GM21529 (cell line): ENCODE data around the gene GNA15.
"Not testable (repeated sequence)": the region's sequence is repeated elsewhere in the genome, so short reads cannot be mapped to it uniquely, and the experiment has no call there.

Source experiments
- ATAC-seq: cut with Tn5 transposase; IDR thresholded peaks from one replicate; pipeline ENCODE4 v1.9.1; 2021; ENCODE audit not compliant: unreplicated experiment

GNA15 gene

DNA sequence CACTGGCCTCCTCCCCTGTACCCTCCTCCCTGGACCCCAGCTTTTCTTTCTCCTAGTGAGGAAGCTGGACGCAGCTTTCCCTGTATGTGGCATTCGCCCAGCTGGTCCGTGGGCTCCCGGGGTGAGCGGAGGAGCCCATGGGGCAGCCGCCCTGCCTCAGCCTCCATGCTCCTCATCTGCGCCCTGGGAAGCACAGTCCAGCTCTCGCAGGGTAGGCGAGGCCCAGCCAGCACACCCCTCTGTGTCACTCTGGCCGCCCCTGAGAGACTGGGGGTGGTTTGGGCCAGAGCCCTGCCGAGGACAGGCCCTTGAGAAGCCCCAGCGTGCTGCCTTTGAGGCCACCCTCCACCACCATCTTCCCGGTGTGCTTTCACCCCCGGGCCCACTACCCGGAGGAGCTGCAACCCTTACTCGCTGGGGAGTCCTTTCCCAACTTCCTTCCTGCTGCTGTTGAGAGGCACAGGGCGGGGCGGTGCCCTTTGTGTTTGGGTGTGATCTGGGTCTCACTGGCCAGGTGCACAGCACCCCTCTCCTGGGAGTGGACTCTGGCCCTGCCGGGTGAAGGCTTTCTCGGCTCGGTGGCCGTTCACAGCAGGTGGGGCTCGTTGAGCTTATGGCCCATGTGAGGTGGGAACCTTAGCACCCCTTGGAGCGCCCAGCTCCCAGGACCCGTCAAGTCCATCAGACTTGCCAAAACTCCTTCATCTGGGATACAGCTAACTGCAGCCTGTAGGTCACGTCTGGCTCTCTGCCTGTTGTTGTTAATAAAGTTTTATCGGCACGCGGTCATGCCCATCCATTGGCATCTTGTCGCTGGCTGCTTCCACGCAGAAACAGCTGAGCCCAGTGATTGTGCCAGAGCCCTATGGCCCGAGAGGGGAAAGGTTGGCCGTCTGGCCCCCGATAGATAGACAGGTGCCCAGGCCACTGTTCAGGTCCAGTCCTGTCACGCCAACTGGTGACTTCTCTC lies 53.1 kb downstream of the GNA15 start:
- ATAC-seq, result no peak

DNA sequence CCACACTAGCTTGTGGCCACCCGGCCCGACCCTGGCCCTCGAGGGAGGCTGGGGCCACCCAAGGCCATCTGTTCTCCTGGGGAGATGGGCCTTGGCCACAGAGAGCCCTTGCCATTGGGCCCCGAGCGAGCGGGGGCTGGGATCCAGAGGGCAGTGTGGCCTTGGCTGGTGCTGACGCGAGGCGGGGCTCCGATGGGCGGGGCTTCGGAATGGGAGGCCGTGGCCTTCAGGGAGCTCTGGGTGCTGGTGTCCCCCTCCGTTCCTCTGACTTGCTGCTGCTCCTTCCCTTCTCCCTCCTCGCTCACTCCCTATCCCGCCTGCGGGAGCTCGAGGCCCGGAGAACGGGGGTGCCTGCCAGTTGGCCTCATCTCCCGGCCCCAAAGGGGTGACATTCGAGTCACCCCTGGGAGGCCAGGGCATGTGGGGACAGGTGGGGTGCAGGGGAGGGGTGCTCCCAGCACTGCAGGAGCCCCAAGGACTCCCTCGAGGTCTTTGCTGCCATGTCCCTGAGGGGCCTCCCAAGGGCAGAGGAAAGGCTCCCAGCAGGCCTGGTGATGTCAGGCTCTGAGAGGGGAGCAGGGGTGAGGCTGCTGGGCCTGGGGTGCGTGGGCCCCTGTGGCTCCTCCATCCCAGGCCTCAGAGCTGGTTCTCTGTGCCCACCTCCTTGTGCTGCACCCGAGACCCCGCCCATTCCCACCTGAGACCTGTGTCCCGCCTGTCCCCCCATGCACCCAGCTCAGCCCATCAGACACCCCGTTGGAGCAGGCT lies 54.1 kb downstream of the GNA15 start:
- no peak for ATAC-seq

DNA sequence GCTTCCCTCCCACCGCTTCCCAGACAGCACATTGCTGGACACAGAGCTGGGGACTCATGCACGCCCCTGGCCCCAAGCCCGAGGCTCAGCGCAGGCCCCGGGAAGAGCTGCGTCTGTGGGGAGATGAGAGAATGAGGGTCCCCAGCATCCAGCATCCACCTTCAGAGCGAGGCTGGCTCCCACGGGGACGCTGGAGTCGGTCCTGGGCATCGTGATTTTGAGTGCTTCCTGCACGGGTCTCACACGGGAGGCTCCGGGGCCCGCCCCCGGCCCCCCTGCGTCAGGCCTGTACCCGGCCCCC lies 54.6 kb downstream of the GNA15 start:
- no peak for ATAC-seq

DNA sequence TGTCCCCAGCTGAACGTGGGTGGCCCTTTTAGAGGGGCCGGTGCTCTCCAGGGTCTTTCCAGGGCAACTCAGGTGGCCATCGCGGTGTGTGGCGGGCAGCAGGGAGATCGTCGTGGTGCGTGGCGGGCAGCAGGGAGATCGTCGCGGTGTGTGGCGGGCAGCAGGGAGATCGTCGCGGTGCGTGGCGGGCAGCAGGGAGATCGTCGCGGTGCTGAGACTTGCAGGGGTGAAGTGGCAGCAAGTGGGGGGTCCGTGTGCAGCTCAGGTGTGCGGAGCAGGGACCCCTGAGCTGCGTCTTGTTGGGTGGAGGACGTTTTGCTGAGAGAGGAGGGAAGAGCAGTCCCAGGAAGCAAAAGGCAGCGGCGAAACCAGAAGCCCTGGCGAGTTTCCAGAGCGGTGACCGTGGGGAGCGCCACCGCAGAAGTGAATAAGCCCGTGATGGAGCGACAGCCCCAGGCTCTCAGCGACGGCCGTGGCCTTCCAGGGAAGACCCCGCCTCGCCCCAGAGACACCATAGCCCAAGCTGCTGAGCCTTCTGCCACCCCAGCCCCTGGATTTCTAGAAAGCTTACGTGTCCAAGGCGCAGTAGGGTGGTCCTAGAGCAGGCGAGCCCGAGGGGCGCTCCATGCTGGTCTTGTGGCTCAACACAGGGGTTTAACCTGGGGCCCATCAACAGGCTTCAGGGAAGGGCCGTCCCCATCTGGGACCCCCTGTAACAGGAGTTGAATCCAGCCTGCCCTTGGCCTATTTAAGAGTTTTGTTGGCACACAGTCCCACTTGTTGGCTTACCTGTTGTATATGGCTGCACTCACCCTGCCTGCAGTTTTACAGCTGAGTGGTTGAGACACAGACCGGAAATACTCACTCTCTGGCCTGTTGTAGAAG lies 55.3 kb downstream of the GNA15 start:
- no peak for ATAC-seq

DNA sequence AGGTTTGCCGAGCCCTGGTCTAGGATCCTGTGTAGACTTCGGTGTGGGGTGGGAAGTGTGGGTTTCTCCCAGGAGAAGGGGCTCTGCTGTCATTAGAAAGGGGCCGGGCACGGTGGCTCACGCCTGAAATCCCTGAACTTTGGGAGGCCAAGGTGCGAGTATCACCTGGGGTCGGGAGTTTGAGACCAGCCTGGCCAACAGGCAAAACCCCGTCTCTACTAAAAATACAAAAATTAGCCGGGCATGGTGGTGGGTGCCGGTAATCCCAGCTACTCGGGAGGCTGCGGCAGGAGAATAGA lies 55.9 kb downstream of the GNA15 start:
- not testable (repeated sequence) for ATAC-seq

DNA sequence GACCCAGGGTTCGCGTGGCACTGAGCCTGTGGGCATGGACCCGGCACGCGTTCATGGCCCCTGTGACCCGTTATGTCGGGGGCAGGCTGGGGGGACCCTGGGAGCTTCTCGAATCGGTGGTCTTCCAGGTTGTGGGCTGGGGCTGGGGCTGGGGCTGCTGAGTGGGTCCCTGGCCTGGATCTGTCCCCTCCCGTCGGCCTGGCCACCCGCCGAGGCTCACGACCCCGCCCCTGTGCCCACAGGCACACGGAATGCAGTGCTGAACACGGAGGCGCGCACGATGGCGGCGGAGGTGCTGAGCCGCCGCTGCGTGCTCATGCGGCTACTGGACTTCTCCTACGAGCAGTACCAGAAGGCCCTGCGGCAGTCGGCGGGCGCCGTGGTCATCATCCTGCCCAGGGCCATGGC lies 56.4 kb downstream of the GNA15 start:
- ATAC-seq, result no peak

DNA sequence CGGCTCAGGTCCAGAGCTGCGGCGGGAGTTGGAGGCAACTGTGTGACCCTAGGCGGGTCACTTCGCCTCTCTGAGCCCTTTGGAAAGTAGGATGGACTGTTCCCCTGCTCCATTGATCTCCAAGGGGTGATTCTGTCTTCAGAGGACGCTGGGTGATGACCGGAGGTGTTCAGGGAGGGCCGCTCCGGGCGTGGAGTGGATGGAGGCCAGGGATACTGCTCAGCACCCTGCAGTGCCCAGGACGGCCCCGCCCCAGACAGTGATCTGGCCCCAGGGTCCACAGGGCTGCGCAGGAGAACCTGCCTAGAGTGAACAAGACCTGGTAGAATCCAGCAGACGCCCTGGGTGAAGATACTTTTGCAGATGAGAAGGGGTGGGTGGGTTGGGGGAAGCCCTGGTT lies 56.9 kb downstream of the GNA15 start:
- no peak for ATAC-seq

DNA sequence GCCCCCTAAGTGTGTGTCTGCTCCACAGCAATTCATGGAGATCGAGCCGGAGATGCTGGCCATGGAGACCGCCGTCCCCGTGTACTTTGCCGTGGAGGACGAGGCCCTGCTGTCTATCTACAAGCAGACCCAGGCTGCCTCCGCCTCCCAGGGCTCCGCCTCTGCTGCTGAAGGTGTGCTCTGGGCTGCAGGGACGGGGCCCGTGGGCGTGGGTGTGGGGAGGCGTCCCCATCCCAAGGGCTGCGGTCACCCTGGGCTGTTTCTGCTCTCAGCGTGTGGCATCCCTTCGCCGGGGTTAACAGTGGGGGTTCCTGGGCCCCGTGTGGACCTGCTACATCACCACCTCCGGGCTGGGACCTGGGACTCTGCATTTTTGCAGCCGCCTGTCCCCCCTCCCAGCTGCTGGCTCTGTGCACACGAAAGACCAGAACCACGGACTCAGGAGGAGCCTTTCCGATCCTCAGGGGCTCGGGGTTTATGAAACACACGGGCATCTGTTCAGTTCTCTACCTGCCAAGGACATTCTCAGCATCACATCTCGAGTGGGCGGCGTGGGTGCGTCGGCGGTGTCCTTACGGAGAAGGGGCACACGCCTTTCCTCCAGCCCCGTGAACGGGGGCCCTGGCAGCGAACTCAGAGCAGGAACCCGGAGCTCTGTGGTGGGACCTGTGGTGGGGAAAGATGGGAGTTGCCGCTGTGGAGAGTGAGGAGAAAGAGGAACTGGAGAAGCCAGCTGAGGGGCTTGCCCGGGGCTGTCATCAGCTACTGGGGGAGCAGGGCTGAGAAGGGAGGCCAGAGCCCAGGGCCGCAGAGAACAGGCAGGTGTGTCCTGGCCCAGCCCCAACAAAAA lies 57.6 kb downstream of the GNA15 start:
- ATAC-seq, result no peak

DNA sequence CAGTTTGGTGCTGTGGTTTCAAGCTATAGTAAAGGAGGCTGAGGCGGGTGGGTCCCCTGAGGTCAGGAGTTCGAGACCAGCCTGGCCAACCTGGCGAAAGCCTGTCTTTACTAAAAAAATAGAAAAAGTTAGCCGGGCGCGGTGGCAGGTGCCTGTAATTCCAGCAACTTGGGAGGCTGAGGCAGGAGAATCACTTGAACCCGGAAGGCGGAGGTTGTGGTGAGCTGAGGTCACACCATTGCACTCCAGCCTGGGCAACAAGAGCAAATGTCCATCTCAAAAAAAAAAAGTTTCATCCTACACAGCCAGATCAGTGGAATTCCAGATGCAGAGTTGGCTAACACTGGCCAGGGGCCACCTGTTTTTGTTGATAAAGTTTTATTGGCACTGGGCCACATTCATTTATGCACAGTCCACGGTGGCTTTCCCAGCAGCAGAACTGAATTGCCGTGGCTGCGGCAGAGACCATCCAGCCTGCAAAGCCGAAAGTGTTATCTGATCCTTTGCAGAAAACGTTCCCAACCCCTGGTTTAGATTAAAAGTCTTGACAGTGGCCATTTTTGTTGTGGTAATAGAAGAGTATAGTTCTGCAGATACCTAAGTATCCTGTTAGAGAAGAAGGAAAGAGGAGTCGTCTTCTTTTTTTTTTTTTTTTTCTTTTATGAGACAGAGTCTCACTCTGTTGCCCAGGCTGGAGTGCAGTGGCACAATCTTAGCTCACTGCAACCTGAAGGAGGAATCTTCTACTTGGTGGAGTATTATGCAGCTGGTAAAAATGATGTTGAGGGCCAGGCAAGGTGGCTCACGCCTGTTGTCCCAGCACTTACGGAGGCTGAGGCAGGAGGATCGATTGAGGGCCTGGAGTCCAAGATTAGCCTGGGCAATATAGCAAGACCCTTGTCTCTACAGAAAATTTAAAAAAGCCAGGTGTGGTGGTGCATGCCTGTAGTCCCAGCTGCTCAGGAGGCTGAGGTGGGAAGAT lies 58.6 kb downstream of the GNA15 start:
- no peak for ATAC-seq

DNA sequence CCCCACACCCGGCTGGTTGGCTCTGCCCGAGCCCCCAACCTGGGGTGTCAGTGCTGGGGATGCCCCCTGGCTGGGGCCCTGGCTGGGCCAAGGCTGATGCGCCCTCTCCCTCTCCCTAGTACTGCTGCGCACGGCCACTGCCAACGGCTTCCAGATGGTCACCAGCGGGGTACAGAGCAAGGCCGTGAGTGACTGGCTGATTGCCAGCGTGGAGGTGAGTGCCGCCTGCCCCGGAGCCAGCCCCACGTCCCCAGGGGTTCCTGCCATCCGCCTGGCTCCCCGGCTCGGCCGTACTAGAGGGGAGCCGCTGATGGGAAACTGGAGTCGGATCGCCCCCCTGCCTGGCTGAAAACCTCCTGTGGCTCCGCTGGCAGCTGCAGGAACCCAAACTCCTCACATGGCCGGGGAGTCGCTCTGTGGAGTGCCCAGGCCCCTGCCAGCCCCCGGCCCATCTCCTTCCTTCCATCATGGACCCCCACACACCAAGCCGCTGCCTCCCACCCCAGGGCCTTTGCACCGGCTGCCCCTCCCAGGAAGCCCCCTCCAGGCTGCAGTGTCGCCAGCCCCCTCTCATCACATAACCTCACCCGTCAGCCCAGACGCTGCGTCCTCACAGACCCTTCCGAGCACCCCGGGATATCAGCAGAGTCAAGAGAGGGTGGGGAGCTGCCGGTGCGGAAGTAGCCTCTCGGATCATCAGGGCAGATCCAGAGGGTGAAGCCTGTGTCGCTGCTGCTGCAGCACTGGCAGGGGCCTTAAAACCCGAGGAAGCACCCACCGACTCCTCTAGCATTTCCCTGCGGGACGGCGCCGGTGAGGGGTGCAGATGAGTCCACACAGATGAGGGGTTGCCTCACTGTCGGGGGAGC lies 60.5 kb downstream of the GNA15 start:
- ATAC-seq, result no peak

DNA sequence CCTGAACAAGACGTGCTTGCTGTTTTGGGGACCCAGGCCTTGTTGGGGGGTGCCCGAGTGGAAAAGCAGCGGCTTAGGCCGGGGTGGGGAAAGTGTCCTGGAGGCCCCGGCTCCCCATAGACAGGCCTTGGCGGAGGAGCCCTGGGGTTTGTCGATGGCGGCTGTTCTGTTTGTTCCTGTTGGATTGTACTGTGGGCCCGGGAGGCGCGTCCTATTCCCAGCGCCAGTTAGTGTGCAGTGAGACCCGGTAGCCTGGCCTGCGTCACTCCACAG lies 61.0 kb downstream of the GNA15 start:
- ATAC-seq, result no peak

DNA sequence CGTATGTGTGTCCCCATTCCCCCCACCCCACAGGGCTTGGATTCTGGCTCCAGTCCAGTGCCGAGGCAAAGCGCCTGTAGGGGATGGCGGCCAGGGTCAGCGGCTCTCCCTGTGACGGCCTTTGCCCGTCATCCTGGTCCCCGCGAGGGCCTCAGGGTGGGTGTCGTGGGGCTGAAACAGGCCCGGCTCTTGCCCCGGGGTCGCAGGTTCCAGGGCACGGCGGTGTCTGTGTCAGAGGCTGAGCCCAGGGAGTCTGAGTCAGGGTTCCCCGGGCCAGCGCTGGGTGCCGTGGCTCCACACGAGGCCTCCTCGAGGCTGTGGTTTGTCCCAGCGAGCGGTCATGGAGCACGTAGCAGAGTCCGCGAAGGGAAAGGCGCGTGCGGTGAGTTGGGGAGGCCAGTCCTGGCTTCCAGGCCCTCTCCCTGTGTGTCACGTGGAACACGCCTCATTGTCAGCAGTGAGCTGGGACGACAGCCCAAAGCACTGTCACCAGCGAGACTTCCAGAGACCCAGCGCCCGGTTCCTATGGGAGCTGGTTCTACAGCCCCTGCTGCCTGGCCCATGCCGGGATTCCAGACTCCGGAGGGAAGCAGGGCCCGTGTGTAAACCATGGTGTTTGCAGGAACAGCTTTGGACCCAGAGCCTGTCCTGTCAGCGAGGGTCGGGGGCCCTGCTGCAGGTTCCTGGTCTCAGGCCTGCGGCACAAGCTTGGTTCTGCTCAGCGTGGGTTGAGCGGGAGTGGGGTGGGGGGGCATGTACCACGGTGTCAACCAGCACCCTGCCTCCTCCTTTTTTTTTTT lies 63.3 kb downstream of the GNA15 start:
- no peak for ATAC-seq

DNA sequence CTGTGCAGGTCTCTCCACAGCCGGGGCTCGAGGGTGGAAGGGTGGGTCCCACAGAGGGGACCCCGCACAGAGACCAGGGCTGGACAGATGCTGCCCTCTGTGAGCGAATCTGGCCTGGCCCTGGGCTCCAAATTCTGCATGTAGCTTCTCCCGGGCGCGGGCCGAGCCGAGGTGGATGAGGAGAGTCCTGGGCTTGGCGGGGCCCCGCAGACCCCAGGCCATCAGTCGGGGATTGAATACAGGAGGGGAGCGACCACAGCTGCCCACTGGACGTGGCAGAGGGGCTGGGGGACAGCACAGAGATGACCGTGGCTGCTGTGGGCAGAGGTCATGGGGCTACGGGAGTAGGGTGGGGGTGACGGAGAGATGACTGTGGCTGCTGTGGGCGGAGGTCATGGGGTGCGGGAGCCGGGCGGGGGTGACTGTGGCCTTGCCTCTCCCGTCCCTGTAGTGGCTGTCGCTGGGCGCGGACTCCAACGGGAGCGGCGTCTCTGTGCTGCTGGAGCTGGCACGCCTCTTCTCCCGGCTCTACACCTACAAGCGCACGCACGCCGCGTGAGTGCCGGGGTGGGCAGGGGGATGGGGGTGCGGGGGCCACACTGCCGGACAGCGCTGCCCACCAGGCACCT lies 65.4 kb downstream of the GNA15 start:
- no peak for ATAC-seq

DNA sequence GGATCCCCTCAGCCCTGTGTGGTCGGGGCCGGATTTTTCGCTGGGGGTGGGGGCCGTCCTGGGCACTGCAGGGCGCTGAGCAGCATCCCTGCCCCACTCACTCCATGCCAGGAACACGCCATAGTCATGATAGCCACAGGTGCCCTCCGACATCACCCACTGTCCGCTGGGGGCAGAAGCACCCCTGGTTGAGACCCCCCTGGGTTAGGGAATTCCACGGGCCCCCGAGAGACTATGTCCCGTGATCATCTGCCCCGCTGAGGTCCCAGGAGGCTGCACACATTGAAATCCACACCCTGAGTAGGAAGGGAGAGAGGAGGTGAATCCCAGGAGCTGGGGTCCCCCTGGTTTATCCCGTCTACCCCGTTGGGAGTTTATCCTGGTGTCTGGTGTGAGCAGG lies 66.1 kb downstream of the GNA15 start:
- no peak for ATAC-seq

DNA sequence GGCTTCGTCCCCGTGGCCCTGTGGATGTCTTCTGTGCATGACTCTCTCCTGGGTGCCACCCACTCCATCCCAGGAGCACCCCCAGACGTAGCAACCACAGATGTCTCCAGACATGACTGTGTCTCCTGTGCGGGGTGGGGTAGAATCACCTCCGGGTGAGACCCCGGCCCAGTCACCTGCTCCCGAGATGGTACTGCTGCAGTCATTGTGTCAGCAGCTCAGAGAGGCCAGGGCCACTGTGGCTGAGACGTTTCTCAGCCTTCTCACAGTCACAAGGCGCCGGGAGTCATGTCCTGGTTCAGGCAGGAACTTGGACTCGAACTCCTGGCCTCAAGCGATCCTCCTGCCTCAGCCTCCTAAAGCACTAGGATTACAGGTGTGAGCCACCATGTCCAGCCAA lies 66.5 kb downstream of the GNA15 start:
- ATAC-seq, result no peak

DNA sequence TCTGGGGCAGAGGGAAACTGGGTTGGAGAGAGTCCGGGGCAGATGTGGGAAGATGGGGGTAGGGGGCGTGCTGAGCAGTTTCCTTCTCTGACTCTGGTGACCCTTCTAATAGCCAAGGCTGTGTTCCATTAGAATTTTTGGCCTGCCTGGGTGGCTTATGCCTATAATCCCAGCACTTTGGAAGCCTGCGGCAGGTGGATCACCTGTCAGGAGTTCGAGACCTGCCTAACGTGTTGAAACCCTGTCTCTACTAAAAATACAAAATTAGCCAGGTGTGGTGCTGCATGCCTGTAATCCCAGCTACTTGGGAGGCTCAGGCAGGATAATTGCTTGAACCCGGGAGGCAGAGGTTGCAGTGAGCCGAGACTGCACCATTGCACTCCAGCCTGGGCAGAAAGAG lies 67.1 kb downstream of the GNA15 start:
- not testable (repeated sequence) for ATAC-seq

DNA sequence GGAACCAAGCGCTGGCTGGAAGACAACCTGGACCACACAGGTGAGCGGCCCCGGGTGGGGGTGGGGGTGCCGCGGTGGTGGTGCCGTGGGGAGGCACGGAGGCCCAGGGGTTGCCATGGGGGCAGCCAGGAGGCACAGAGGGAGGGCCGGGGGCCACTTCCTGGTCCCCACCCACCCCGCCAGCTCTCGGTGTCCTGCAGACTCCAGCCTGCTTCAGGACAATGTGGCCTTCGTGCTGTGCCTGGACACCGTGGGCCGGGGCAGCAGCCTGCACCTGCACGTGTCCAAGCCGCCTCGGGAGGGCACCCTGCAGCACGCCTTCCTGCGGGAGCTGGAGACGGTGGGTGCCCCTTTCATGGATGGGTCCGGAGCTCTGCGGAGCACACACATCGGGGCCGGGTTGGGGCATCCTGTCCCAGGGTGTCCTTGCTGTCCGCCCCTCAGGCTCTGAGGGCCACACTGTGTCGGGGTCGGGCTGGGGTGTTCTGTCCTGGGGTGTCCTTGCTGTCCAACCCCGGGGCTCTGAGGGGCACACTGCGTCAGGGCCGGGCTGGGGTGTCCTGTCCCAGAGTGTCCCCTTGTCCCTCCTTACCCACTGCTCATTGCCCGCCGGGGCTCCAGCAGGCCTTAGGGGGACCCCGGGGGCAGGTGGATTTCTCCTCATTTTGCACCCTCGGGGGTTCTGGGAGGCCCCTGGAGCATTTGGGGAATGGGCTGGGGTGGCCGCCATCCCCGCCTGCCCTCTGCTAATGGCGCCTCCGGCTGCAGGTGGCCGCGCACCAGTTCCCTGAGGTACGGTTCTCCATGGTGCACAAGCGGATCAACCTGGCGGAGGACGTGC lies 68.2 kb downstream of the GNA15 start:
- ATAC-seq, result no peak
